ENCODE results near the gene PCK1. TPM values are rescaled to one million over a fixed set of nuclear protein-coding genes. Genes with fewer than 3 reads are reported as not detected.

Gene PCK1
- total and polyA plus RNA-seq, 2 of the 13 experiments (the other 11 are each of a cell fraction or from before 2014, with no cell fraction given): 6.5 to 12.6 TPM

DNA sequence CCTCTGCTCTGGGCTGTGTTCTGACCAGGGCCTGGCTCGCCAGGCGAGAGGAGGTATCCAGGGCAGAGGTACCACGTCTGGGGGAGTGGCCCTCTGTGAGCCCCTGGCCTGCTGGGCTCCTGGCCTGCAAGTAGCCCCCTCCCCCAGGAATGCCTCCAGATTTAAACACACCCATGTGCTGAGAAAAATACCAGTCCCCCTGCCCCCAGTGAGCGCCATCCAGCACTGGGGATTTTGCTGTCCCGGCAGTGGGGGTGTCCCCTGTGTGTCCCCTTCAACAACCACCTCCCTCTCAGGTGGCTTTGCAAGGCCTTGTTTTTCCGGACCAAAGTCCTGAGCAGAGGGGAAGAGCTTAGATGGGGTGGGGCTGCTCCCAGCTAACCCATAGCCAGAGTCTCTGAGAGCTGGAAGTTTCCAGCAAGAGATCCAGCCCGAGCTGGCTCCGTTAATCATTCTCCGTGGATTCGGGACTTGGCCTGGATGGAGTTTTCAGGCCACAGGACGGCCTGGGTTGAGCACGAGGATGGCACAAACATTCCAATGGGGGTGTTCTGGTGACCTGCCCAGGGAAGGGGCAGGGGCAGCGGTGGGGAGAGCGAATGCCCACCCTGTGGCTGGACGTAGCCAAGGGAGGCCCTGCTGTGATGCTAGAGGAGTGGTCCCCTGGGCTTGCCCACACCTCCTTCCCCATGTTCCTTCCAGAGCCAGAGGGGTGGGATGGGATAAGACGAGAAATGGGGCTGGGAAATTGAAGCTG is 29.0 kb downstream of the PCK1 start (continued):
- TF ChIP-seq THYN1 (CRISPR knock-in tag; IDR thresholded peaks at IDR 0.05; ENCODE audit: borderline replicate concordance, low read depth) (no peak), ZNF615 (CRISPR knock-in tag; IDR thresholded peaks at IDR 0.05; ENCODE audit: borderline replicate concordance) (no peak), PCBP2 (optimal IDR thresholded peaks at IDR 0.05; ENCODE audit: low read depth, low read length, poor library complexity, severe bottlenecking) (no peak), SRSF1 (optimal IDR thresholded peaks at IDR 0.05; ENCODE audit: low read depth, low read length) (no peak), MLLT10 (CRISPR knock-in tag; IDR thresholded peaks at IDR 0.05) (no peak), ZSCAN9 (CRISPR knock-in tag; IDR thresholded peaks at IDR 0.05; ENCODE audit: borderline replicate concordance) (no peak), ZSCAN25 (CRISPR knock-in tag; IDR thresholded peaks at IDR 0.05) (no peak; the same call in 1 of the 2 replicates), ZNF761 (CRISPR knock-in tag; conservative IDR thresholded peaks at IDR 0.05) (no peak), ZFP62 (CRISPR knock-in tag; IDR thresholded peaks at IDR 0.05) (no peak), ZNF768 (CRISPR knock-in tag; IDR thresholded peaks at IDR 0.05) (peak; percentile 59; the same call in 1 of the 2 replicates), TEAD2 (CRISPR knock-in tag; IDR thresholded peaks at IDR 0.05) (no peak), SP1 (IDR thresholded peaks at IDR 0.05) (no peak), SP1 (CRISPR knock-in tag; IDR thresholded peaks at IDR 0.05) (no peak), KLF16 (CRISPR knock-in tag; IDR thresholded peaks at IDR 0.05) (peak in 1 of 2 experiments; percentile 75; a peak in 1 of 4 replicates), MEIS1 (CRISPR knock-in tag; IDR thresholded peaks at IDR 0.05; ENCODE audit: borderline replicate concordance) (peak; percentile 53; the same call in 1 of the 2 replicates), HOXA9 (CRISPR knock-in tag; IDR thresholded peaks at IDR 0.05; ENCODE audit: borderline replicate concordance) (no peak), TAF15 (IDR thresholded peaks at IDR 0.05; ENCODE audit: low read depth, low read length, poor library complexity, severe bottlenecking) (no peak), ZSCAN20 (CRISPR knock-in tag; IDR thresholded peaks at IDR 0.05; ENCODE audit: borderline replicate concordance) (no peak), RFX1 (IDR thresholded peaks at IDR 0.05) (no peak), ATAD3A (CRISPR knock-in tag; IDR thresholded peaks at IDR 0.05) (no peak), ATF1 (CRISPR knock-in tag; IDR thresholded peaks at IDR 0.05) (no peak), MAFK (conservative IDR thresholded peaks at IDR 0.05 in 1 of 2, IDR thresholded peaks at IDR 0.05 in 1 of 2; ENCODE audit: low read length in 2 of 2) (no peak), SKI (IDR thresholded peaks at IDR 0.05; ENCODE audit: partially characterized antibody) (no peak), ZNF329 (CRISPR knock-in tag; IDR thresholded peaks at IDR 0.05; ENCODE audit: low read depth) (no peak; the same call in 1 of the 2 replicates), RNF2 (conservative IDR thresholded peaks at IDR 0.05; ENCODE audit: low read depth) (peak; percentile 74; the same call in 1 of the 2 replicates)
- TF ChIP-seq, protein P1, sequence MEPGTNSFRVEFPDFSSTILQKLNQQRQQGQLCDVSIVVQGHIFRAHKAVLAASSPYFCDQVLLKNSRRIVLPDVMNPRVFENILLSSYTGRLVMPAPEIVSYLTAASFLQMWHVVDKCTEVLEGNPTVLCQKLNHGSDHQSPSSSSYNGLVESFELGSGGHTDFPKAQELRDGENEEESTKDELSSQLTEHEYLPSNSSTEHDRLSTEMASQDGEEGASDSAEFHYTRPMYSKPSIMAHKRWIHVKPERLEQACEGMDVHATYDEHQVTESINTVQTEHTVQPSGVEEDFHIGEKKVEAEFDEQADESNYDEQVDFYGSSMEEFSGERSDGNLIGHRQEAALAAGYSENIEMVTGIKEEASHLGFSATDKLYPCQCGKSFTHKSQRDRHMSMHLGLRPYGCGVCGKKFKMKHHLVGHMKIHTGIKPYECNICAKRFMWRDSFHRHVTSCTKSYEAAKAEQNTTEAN (CRISPR knock-in tag; conservative IDR thresholded peaks at IDR 0.05): 0 out of 2 replicates have a peak, but pooled peaks have one; percentile 49
- TF ChIP-seq, protein P2, sequence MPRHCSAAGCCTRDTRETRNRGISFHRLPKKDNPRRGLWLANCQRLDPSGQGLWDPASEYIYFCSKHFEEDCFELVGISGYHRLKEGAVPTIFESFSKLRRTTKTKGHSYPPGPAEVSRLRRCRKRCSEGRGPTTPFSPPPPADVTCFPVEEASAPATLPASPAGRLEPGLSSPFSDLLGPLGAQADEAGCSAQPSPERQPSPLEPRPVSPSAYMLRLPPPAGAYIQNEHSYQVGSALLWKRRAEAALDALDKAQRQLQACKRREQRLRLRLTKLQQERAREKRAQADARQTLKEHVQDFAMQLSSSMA (CRISPR knock-in tag; IDR thresholded peaks at IDR 0.05): no peak
- TF ChIP-seq, protein P3, sequence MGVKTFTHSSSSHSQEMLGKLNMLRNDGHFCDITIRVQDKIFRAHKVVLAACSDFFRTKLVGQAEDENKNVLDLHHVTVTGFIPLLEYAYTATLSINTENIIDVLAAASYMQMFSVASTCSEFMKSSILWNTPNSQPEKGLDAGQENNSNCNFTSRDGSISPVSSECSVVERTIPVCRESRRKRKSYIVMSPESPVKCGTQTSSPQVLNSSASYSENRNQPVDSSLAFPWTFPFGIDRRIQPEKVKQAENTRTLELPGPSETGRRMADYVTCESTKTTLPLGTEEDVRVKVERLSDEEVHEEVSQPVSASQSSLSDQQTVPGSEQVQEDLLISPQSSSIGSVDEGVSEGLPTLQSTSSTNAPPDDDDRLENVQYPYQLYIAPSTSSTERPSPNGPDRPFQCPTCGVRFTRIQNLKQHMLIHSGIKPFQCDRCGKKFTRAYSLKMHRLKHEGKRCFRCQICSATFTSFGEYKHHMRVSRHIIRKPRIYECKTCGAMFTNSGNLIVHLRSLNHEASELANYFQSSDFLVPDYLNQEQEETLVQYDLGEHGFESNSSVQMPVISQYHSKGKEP (CRISPR knock-in tag; IDR thresholded peaks at IDR 0.05): no peak
